SU-DHL-6 (cell line): ENCODE results near the gene LRRC4.

Source experiments
- H2AFZ ChIP-seq: fragments of 200-600 bp; sonication (generic); 2 replicates; pipeline ENCODE4 v1.6.1; 2014; ENCODE audit warnings: low read depth, mild to moderate bottlenecking, moderate library complexity, mixed read lengths, antibody characterized with exemption, low read length; ENCODE audit not compliant: severe bottlenecking
- H3F3A ChIP-seq: fragments of 200-600 bp; shearing (Covaris generic); 2 replicates; pipeline ENCODE4 v1.6.0; 2016; ENCODE audit warnings: antibody characterized with exemption, mild to moderate bottlenecking; ENCODE audit not compliant: insufficient read depth
- H3K27ac ChIP-seq: fragments of 200-600 bp; sonication (generic); 2 replicates; pipeline ENCODE4 v1.5.1; 2016; ENCODE audit warnings: low read depth, mild to moderate bottlenecking, low read length, moderate library complexity, mixed read lengths
- H3K27me3 ChIP-seq: fragments of 200-600 bp; sonication (generic), shearing (Covaris generic); 2 replicates; pipeline ENCODE4 v1.6.0; 2014; ENCODE audit warnings: mild to moderate bottlenecking, low read length
- H3K36me3 ChIP-seq: fragments of 200-600 bp; sonication (generic); 2 replicates; pipeline ENCODE4 v1.6.1; 2014; ENCODE audit warnings: mild to moderate bottlenecking, low read length, mixed read lengths
- H3K4me2 ChIP-seq: fragments of 300-600, 200-600 bp; shearing (Covaris generic), sonication (generic); 2 replicates; pipeline ENCODE4 v1.6.0; 2014; ENCODE audit warnings: low read length, low read depth, mild to moderate bottlenecking; ENCODE audit not compliant: poor library complexity, severe bottlenecking
- H3K4me3 ChIP-seq: fragments of 200-600 bp; sonication (generic); 2 replicates; pipeline ENCODE4 v1.5.1; 2014; ENCODE audit warnings: antibody characterized with exemption, low read length, mild to moderate bottlenecking, mixed read lengths; ENCODE audit not compliant: insufficient read depth, poor library complexity, severe bottlenecking
- H3K79me2 ChIP-seq: fragments of 200-600 bp; sonication (generic); 2 replicates; pipeline ENCODE4 v1.6.1; 2014; ENCODE audit warnings: mild to moderate bottlenecking, low read length, moderate library complexity; ENCODE audit not compliant: insufficient read depth
- H3K9ac ChIP-seq: fragments of 200-600 bp; sonication (generic); 2 replicates; pipeline ENCODE4 v1.7.0; 2014; ENCODE audit warnings: mild to moderate bottlenecking, low read length
- H3K9me2 ChIP-seq: fragments of 200-600 bp; sonication (generic); replicated peaks from 2 replicates; pipeline ENCODE4 v1.6.1; 2014; ENCODE audit warnings: low read length; ENCODE audit not compliant: insufficient read depth
- H3K9me3 ChIP-seq: fragments of 200-600 bp; sonication (generic); 2 replicates; pipeline ENCODE4 v1.6.1; 2014; ENCODE audit warnings: low read length, mixed read lengths; ENCODE audit not compliant: insufficient read depth
- H4K20me1 ChIP-seq: fragments of 200-600 bp; sonication (generic); 2 replicates; pipeline ENCODE4 v1.6.1; 2014; ENCODE audit warnings: low read depth, mild to moderate bottlenecking, antibody characterized with exemption, low read length, moderate library complexity, mixed read lengths
- EZH2phosphoT487 ChIP-seq: fragments of 200-600 bp; sonication (generic), shearing (Covaris generic); conservative IDR thresholded peaks from 2 replicates; pipeline ENCODE4 v1.6.1; 2018; ENCODE audit warnings: mild to moderate bottlenecking, antibody characterized with exemption, low read length, moderate library complexity, mixed read lengths
- TF ChIP-seq, protein P1 (sequence below): fragments of 200-600 bp; sonication (generic); IDR thresholded peaks from one replicate; pipeline ENCODE4 v1.5.1; 2017; ENCODE audit warnings: antibody characterized with exemption, mild to moderate bottlenecking, low read length, moderate library complexity; ENCODE audit not compliant: insufficient read depth, poor library complexity, severe bottlenecking

Gene LRRC4

DNA sequence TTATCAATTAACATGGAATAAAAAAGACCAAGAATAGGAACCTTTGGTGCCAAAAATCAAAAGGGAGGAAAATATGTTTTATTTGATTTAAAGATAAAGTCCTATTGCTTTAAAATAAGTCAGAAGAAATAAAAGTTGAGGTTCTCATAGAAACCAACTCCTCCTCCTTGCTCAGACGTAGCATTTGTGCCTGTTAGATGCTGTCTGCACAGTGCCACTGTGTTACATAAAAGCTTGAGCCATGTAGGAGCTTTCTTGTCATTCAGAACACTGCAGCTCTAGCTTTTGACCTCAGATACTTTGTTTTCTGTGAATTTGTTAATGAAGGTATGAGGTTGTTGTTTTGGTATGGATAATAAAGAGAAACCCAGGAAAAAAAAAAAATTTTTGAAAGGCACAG is 50.3 kb downstream of the LRRC4 start:
- no peak overlapping the region for H3K4me3 ChIP-seq
- H2AFZ ChIP-seq = no peak overlapping the region

DNA sequence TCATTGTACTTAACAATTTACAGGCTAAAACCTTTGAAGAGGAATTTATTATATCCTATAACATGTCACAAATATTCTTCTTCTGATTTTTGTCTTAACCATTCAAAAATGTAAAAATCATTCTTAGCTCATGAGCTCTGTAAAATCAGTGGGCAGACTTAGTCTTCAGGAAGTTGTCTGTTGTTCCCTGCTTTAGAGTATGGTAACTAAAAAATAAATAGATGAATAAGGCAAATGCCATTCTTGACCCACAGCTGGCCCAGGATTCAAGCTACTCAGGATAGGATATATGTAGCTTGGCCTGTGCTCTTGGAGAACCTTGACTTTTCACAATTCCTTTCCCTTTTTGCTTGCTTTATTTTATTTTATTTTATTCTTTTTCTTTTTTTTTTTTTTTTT is 51.5 kb downstream of the LRRC4 start:
- no peaks in the 10 kb centered on the region for H4K20me1 ChIP-seq
- H3K27me3 ChIP-seq = no peaks in the 10 kb centered on the region
- peaks cover 11% of the 10 kb centered on the region for H3K36me3 ChIP-seq
- no peak overlapping the region for H3K9ac ChIP-seq
- no peaks in the 10 kb centered on the region for H3K9me3 ChIP-seq
- no peaks in the 10 kb centered on the region for H3K9me2 ChIP-seq
- no peak overlapping the region for H3K27ac ChIP-seq
- no peak overlapping the region for H3K4me2 ChIP-seq
- H3K79me2 ChIP-seq = no peaks in the 10 kb centered on the region
- no peaks in the 10 kb centered on the region for H3F3A ChIP-seq
- H2AFZ ChIP-seq = no peak overlapping the region
- H3K4me3 ChIP-seq = no peak overlapping the region
- TF ChIP-seq, protein P1, sequence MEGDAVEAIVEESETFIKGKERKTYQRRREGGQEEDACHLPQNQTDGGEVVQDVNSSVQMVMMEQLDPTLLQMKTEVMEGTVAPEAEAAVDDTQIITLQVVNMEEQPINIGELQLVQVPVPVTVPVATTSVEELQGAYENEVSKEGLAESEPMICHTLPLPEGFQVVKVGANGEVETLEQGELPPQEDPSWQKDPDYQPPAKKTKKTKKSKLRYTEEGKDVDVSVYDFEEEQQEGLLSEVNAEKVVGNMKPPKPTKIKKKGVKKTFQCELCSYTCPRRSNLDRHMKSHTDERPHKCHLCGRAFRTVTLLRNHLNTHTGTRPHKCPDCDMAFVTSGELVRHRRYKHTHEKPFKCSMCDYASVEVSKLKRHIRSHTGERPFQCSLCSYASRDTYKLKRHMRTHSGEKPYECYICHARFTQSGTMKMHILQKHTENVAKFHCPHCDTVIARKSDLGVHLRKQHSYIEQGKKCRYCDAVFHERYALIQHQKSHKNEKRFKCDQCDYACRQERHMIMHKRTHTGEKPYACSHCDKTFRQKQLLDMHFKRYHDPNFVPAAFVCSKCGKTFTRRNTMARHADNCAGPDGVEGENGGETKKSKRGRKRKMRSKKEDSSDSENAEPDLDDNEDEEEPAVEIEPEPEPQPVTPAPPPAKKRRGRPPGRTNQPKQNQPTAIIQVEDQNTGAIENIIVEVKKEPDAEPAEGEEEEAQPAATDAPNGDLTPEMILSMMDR = no peak
- no peak for TF ChIP-seq EZH2phosphoT487

More for the DNA sequence above, 50.3 kb downstream of the LRRC4 start:
- Histone ChIP-seq H3K27ac (no peak overlapping the region; the same call in 1 of the 2 replicates), H3F3A (no peaks in the 10 kb centered on the region), H3K79me2 (no peaks in the 10 kb centered on the region), H3K36me3 (peaks cover 11% of the 10 kb centered on the region), H4K20me1 (no peaks in the 10 kb centered on the region), H3K9me3 (no peaks in the 10 kb centered on the region), H3K4me2 (no peak overlapping the region), H3K27me3 (no peaks in the 10 kb centered on the region), H3K9me2 (no peaks in the 10 kb centered on the region), H3K9ac (no peak overlapping the region)
- TF ChIP-seq EZH2phosphoT487 = no peak
- TF ChIP-seq, protein P1 = no peak

DNA sequence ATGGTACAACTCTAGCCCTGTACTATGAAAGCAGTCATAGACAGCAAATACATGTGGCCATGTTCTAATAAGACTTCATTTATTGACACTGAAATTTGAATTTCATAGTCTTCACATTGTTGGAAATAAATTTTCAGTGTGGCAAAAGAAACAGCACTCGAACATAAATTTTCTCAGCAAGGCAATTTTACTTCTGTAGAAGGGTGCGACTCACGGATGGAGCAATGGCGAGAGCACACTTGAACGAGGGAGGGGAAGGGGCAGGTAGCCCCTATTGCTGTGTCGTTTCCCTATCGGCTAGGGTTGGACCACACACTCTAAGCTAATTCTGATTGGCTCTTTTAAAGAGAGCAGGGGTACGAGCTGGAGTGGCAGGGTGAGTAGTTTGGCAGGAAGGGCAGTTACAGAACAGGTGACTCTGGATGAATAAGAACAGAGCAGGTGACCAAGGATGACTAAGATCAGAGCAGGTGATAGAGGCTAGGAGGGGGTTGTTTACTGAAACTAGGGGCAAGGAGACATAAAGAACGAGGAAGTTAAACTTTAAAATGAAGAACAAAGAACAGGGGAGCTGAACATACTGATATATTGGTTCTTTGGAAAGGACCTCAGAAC is 52.0 kb downstream of the LRRC4 start:
- H3K27ac ChIP-seq = no peak overlapping the region
- H3F3A ChIP-seq = no peaks in the 10 kb centered on the region
- H3K36me3 ChIP-seq = peaks cover 11% of the 10 kb centered on the region
- TF ChIP-seq EZH2phosphoT487 = no peak
- TF ChIP-seq, protein P1 = no peak
- no peaks in the 10 kb centered on the region for H3K9me3 ChIP-seq
- H3K9me2 ChIP-seq = no peaks in the 10 kb centered on the region
- H2AFZ ChIP-seq = no peak overlapping the region
- no peak overlapping the region for H3K4me2 ChIP-seq
- no peaks in the 10 kb centered on the region for H4K20me1 ChIP-seq
- H3K9ac ChIP-seq = no peak overlapping the region
- no peaks in the 10 kb centered on the region for H3K27me3 ChIP-seq
- no peaks in the 10 kb centered on the region for H3K79me2 ChIP-seq
- no peak overlapping the region for H3K4me3 ChIP-seq
